Stimulated activated CD4-positive, alpha-beta T cell treated with anti-CD3 and anti-CD28 coated beads, TNF-alpha, amount 100 ng/mL, for 24 hours (primary cell): ENCODE results near the gene OR51V1.
"Not testable (repeated sequence)": the region's sequence is repeated elsewhere in the genome, so short reads cannot be mapped to it uniquely, and the experiment has no call there.

Experiments used
- DNase-seq, 3 experiments: peaks; one replicate each; pipeline ENCODE4 v3.0.0-alpha.2; 2020; ENCODE audit warnings: low read depth in 3 of 3

Gene OR51V1

GRCh38 chr11:5165898-5166297 lies 34.6 kb downstream of the OR51V1 start:
- DNase-seq = not testable (repeated sequence)

GRCh38 chr11:5164807-5165206 lies 35.7 kb downstream of the OR51V1 start:
- not testable (repeated sequence) for DNase-seq

- DNase-seq = not testable (repeated sequence)
Measured at GRCh38 chr11:5161045-5161444, 39.4 kb downstream of the OR51V1 start.

- DNase-seq = not testable (repeated sequence)
Measured at GRCh38 chr11:5160217-5160616, 40.3 kb downstream of the OR51V1 start.

- no peak for DNase-seq
Measured at GRCh38 chr11:5159806-5160205, 40.7 kb downstream of the OR51V1 start.

GRCh38 chr11:5154657-5155056 lies 45.8 kb downstream of the OR51V1 start, which contains the start of gene OR52A1:
Gene OR52A1 (minus strand): TSS chr11:5154757. CDS start chr11:5152369, 2,388 bp downstream.
- DNase-seq = no peak

GRCh38 chr11:5153574-5154431 lies 46.7 kb downstream of the OR51V1 start:
- no peak for DNase-seq

GRCh38 chr11:5151713-5152153 lies 48.7 kb downstream of the OR51V1 start:
- no peak for DNase-seq
